ENCODE data around the gene MTFMT. TPM values are rescaled to one million over a fixed set of nuclear protein-coding genes. Genes with fewer than 3 reads are reported as not detected.

Gene MTFMT
- total and polyA plus RNA-seq, 2 experiments from 2014 or later: 19.0 to 36.0 TPM

GRCh38 chr15:65058394-65059368, 29.2 kb upstream of the MTFMT start:
- Mint-ChIP-seq H3K36me3 (ENCODE audit: low read depth) (peaks cover 2% of the 10 kb centered on the region; the same call in 1 of the 3 replicates), H3K4me3 (no peak overlapping the region), H3K4me1 (no peaks in the 10 kb centered on the region; the same call in 2 of the 3 replicates), H3K9me3 (no peaks in the 10 kb centered on the region), H3K27ac (no peak overlapping the region; the same call in 1 of the 2 replicates), H3K27me3 (ENCODE audit: insufficient read depth, low read depth, poor library complexity) (peaks cover 4% of the 10 kb centered on the region)
- Histone ChIP-seq H3K27me3 (ENCODE audit: insufficient read depth) (no peaks in the 10 kb centered on the region), H3F3A (replicated peaks; ENCODE audit: low read depth) (no peaks in the 10 kb centered on the region), H3K4me3 (no peak overlapping the region), H2AFZ (no peak overlapping the region), H3K79me2 (replicated peaks; ENCODE audit: insufficient read depth) (no peaks in the 10 kb centered on the region), H3K9me2 (ENCODE audit: insufficient read depth) (no peaks in the 10 kb centered on the region), H3K27ac (ENCODE audit: low read depth) (no peak overlapping the region), H3K4me2 (no peak overlapping the region), H3K36me3 (ENCODE audit: insufficient read depth) (no peaks in the 10 kb centered on the region), H3K4me1 (ENCODE audit: insufficient read depth) (no peaks in the 10 kb centered on the region), H4K20me1 (replicated peaks; ENCODE audit: insufficient read depth) (no peaks in the 10 kb centered on the region)
- no peak for TF ChIP-seq ZNF114 (CRISPR knock-in tag; IDR thresholded peaks at IDR 0.05)
- TF ChIP-seq STAT1 (IDR thresholded peaks at IDR 0.05; ENCODE audit: unreplicated experiment): no peak
- TF ChIP-seq ETS1 (IDR thresholded peaks at IDR 0.05): no peak
- no peak for TF ChIP-seq CTCF (conservative IDR thresholded peaks at IDR 0.05; ENCODE audit: low read depth in 2 of 2)
- TF ChIP-seq EZH2 (IDR thresholded peaks at IDR 0.05; ENCODE audit: low read depth, unreplicated experiment): no peak
- no peak for TF ChIP-seq CREB1 (CRISPR knock-in tag; IDR thresholded peaks at IDR 0.05; ENCODE audit: low read depth)
- TF ChIP-seq REST (IDR thresholded peaks at IDR 0.05; ENCODE audit: unreplicated experiment): no peak
- no peak for TF ChIP-seq ZNF331 (CRISPR knock-in tag; IDR thresholded peaks at IDR 0.05; ENCODE audit: low read depth)
- no peak for TF ChIP-seq EZH2phosphoT487 (IDR thresholded peaks at IDR 0.05; ENCODE audit: unreplicated experiment)
- no peak for TF ChIP-seq POLR2AphosphoS5 (IDR thresholded peaks at IDR 0.05; ENCODE audit: low read depth)
- no peak for TF ChIP-seq NANOG (IDR thresholded peaks at IDR 0.05; ENCODE audit: borderline replicate concordance)
- ATAC-seq (no peak), DNase-seq (ENCODE audit: low spot score) (no peak)
